ENCODE measurements around the gene PAPOLB.
"Not testable (repeated sequence)": the region's sequence is repeated elsewhere in the genome, so short reads cannot be mapped to it uniquely, and the experiment has no call there.

PAPOLB gene

GRCh38 chr7:4861673-4862072, at the start of gene PAPOLB:
TSS of gene PAPOLB (minus strand) at chr7:4862030. CDS start at chr7:4861810, 220 bp downstream.
- no peak for DNase-seq

DNA sequence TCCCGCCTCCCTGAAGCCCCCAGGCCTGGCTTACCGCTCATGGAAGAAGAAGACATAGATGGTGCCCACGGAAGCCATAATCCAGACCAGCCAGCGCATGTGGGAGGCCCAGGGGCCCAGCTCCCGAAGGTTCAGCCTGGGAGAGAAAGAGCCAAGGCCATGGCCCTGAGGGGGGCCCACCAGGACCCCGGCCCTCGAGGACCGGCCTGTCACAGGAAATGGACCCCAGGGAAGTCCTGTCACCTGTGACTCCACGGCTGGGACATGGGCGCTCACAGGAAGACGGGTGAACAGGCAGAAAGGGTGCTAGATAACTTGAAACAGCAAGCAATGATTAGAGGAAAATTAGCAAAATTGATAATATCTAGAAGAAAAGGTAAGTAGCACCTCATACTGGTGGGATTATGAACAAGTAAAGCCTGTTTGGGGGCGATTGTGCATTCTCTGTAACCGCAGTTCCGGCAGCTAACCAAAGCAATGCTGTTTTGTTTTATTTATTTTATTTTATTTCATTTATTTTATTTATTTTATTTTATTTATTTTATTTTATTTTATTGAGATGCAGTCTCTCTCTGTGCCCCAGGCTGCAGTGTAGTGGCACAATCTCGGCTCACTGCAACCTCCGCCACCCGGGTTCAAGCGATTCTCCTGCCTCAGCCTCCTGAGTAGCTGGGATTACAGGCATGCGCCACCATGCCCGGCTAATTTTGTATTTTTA, 49.4 kb upstream of the PAPOLB start:
- DNase-seq, result no peak

DNA sequence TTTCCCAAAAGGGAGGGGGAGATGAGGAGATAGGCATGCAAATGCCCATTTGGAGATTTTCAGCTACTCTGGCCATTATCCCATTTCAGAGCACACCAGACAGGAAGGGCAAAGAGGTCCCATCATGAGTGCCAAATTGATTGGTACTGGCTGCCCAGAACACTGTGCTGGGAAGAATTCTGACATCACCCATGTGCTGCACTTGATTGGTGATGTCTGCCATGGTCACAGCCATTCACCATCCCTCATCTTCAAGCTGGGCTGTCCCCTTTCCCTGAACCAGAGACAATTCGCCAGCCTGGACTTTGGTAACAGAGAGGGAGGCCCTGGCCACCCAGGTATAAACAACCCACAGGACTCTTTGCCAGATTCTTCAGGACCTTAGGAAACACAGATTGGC, 44.9 kb upstream of the PAPOLB start:
- DNase-seq, result no peak

DNA sequence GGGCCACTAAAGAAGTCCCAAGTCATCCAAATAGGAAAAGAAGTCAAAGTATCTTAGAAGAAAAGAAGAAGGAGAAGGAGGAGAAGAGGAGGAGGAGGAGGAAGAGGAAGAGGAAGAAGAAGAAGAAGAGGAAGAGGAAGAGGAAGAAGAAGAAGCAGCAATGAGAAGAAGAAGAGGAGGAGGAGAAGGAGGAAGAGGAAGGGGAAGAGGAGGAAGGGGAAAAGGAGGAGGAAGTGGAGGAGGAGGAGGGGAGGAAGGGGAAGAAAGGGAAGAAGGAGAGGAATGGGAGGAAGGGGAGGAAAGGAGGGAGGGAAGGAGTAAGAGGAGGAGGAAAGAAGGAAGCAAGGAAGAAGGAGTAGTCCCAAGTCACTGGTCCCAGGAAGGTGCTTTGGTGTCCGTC, 43.3 kb upstream of the PAPOLB start:
- no peak for DNase-seq

- DNase-seq, result no peak
Measured at GRCh38 chr7:4904346-4904745, 42.5 kb upstream of the PAPOLB start.

DNA sequence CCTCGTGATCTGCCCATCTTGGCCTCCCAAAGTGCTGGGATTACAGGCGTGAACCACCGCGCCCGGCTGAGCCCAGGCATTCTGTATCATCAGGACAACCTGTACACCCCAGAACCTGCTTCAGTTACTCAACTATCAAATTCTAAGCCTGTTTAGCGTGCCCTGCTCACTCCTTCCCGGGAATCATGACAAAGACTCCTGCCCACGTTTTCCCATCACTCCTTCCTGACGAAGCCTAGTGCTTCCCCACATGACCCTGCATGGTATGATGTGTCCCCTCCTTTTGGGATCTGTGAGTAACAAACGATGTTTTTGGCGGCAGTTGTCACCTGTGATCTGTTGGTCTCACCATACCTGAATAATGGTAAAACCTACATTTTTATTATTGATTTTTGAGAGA, 33.9 kb upstream of the PAPOLB start:
- no peak for DNase-seq

DNA sequence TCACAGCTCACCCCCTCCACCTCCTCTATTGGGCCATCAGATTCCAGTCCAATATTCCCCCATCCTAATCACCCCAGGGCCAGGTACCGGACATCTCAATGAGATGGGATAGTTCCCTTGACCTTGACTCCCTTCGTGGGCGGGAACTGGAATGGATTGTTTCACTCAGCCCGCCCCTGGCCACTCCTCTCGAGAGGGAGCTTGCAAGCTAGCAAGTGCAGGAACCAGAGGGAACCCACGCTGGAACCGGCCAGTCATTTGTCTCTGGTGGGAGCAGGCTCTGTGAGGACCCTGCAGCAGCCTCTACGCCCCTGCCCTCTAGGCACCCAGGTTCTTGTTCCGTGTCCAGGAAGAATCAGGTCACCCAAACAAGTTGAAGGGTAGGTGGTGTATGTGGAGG, 32.7 kb upstream of the PAPOLB start:
- DNase-seq, result no peak

DNA sequence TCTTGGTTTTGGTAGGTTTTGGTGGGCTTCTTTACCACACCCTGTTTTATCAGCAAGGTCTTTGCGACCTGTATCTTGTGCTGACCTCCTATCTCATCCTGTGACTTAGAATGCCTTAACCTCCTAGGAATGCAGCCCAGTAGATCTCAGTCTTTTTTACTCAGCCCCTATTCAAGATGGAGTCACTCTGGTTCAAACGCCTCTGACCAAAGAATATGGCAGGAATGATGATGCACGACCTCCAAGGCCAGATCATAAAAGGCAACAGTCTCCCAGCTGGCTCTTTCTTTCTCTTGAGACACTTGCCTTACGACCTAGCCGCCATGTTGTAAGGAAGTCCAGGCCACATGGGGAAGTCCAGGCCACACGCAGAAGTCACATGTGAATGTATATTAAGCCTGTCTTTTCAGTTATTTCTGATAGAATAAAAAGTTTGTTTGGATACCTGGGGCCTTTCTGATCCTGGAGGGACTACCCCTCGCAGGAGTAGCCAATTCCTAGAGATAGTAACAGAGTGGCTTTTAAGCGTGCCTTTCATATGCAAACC, 32.2 kb upstream of the PAPOLB start:
- DNase-seq, result no peak

GRCh38 chr7:4893188-4893587, 31.4 kb upstream of the PAPOLB start:
- DNase-seq, result not testable (repeated sequence)

DNA sequence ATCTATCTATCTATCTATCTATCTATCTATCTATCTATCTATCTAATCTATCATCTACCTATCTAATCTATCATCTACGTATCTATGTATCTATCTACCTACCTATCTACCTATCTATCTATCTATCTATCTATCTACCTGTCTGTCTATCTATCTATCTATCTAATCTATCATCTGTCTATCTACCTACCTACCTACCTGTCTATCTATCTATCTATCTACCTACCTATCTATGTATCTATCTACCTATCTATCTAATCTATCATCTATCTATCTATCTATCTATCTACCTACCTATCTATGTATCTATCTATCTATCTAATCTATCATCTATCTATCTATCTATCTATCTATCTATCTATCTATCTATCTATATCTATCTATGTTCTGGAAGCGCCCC, 29.7 kb upstream of the PAPOLB start:
- DNase-seq, result not testable (repeated sequence)

- DNase-seq, result no peak
Measured at GRCh38 chr7:4889682-4890081, 27.9 kb upstream of the PAPOLB start.

GRCh38 chr7:4888161-4888560, 26.3 kb upstream of the PAPOLB start:
- DNase-seq, result no peak

- no peak for DNase-seq
Measured at GRCh38 chr7:4886671-4887070, 24.8 kb upstream of the PAPOLB start.

DNA sequence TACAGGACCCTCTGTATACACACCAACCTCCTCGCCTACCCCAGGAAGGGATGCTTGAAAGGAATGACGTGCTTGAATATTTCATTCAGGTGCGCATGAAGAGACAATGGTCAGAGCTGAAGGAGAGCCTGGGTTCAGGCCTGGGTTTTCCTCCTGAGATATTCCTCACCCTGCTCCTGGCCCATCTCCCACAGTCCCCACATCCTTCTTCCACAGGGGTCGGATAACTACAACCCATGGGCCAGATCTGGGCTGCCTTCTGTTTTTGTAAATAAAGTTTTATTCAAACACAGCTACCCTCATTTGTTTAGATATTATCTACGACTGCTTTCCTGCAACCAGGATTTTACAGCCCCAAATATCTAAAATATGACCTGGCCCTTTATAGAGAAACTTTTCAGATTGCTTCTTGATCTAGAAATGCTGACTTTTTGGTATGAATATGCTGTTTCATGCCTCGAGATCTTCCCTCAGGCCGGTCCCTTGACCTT, 23.5 kb upstream of the PAPOLB start:
- no peak for DNase-seq

- no peak for DNase-seq
Measured at GRCh38 chr7:4884164-4884563, 22.3 kb upstream of the PAPOLB start.

DNA sequence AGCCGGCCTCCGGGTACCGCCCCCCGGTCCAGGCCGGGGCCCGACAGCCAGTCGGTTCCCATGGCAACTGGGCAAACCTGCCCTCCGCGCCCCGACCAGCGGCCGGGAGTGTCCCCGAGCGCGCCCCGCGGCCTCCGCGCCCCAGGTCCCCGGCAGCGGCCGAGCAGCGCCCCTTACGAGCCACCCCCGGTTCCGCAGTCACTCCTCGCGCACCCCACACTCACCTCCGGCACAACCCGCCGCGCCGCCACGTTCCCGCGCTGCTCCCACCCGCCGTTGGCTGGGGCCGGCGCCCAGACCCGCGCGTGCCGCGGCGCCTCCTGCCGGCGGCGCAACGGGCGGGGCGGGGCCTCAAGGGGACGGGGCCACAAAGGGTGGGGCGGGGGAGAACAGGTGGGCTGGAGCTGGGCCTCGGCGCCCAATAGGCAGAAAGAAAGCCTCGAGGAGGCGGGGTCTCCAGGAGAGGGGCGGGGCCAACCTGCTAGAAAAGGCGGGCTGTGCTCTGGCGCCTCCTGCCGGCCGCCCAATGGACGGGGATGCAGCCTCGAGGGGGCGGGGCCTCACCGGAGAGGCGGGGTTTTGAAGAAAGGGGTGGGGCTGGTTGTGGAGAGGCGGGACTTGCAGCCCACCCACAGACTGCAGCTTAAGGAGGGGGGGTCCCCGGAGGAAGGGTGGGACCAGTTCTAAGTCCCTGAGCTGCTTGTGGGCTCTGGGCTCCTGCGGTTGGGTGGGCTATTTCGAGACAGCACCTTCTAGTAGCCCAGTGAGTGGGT, 21.7 kb upstream of the PAPOLB start, which contains the start of gene RADIL:
Gene RADIL, minus strand, starts transcription at position 345 of the 773 bp plus-strand sequence. CDS start 5,577 bp downstream, outside the sequence.
- peak; percentile 83 to 91 (median 87) for DNase-seq

DNA sequence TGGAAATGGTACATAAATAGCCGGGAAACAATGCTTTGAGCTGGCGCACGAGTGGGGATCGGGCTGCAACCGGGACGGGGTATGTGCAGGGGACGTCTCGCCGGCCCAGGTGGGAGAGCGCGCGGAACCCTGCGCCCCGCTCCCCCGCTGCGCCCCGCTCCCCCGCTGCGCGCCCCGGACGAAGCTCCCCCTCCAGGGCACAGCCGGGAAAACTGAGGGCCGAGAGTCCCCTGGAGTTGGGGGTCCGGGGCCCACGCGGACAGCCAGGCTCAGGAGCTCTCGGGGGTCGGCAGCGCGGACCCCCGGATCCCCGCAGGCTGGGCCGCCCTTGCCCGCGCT, 21.2 kb upstream of the PAPOLB start:
- no peak for DNase-seq

- DNase-seq, result peak; percentile 7 to 27 (median 19)
Measured at GRCh38 chr7:4882169-4883032, 20.6 kb upstream of the PAPOLB start.

GRCh38 chr7:4880218-4880617, 18.4 kb upstream of the PAPOLB start:
- no peak for DNase-seq

- no peak for DNase-seq
Measured at GRCh38 chr7:4879396-4880081, 17.7 kb upstream of the PAPOLB start.

GRCh38 chr7:4878336-4879335, 16.8 kb upstream of the PAPOLB start:
- no peak for DNase-seq
